Cardiac muscle cell (in vitro differentiated cells and primary cell): Measurements from ENCODE around the gene CCDC78. TPM values are rescaled to one million over a fixed set of nuclear protein-coding genes. Genes with fewer than 3 reads are reported as not detected.

Experiments used
- DNase-seq, 2 donors: peaks; one replicate each; pipeline versions ENCODE4 v3.0.0 to v3.0.0-alpha.2; 2010 to 2017; ENCODE audit warnings: low read depth in 1 of 2, low spot score in 1 of 2
- H3K27ac ChIP-seq: fragments of 200-600 bp; sonication (generic); 2 replicates; pipeline ENCODE4 v1.5.1; 2016
- H3K27me3 ChIP-seq: fragments of 200-600 bp; sonication (generic); 2 replicates; pipeline ENCODE4 v1.6.0; 2016; ENCODE audit warnings: control low read depth
- H3K36me3 ChIP-seq: fragments of 200-600 bp; sonication (generic); 2 replicates; pipeline ENCODE4 v1.5.1; 2016; ENCODE audit warnings: control low read depth
- H3K4me1 ChIP-seq: fragments of 200-600 bp; sonication (generic); 2 replicates; pipeline ENCODE4 v1.8.1; 2017; ENCODE audit warnings: low read depth, mild to moderate bottlenecking, mixed run types
- H3K4me3 ChIP-seq: fragments of 200-600 bp; sonication (generic); 2 replicates; pipeline ENCODE4 v1.5.1; 2016; ENCODE audit warnings: mild to moderate bottlenecking
- H3K9me3 ChIP-seq: fragments of 200-600 bp; sonication (generic); 2 replicates; pipeline ENCODE4 v1.5.1; 2017; ENCODE audit warnings: low read depth, mild to moderate bottlenecking, control low read depth
- CTCF ChIP-seq: IDR thresholded peaks from 2 replicates; pipeline ENCODE4 v1.5.1; 2012; ENCODE audit warnings: low read depth, mild to moderate bottlenecking, low read length
- polyA plus RNA-seq: library from polyadenylated mRNA; unstranded; fragments of >200 nt; fragmentation: Nextera tagmentation; extraction: Ambion mirVana; gene quantifications from 2 replicates; pipeline ENCODE4 v1.2.1, GENCODE V29; 2016
- total RNA-seq: library from RNA; depleted of rRNA; stranded (reverse); fragments of >200 nt; gene quantifications from 2 replicates; pipeline ENCODE4 v1.2.3, GENCODE V29; 2016

CCDC78 gene
- total and polyA plus RNA-seq, 2 experiments from 2014 or later: 4.2 to 16.5 TPM

- Histone ChIP-seq H3K27me3 (no peaks in the 10 kb centered on the region), H3K4me1 (peaks cover 6% of the 10 kb centered on the region), H3K27ac (no peak overlapping the region), H3K9me3 (no peaks in the 10 kb centered on the region), H3K4me3 (no peak overlapping the region), H3K36me3 (no peaks in the 10 kb centered on the region)
- DNase-seq: no peak
- no peak for TF ChIP-seq CTCF
These were observed 1.2 kb downstream of the CCDC78 start for GRCh38 chr16:725041-725376.

- Histone ChIP-seq H3K27ac (no peak overlapping the region), H3K36me3 (no peaks in the 10 kb centered on the region), H3K4me1 (peaks cover 12% of the 10 kb centered on the region), H3K9me3 (no peaks in the 10 kb centered on the region), H3K4me3 (no peak overlapping the region), H3K27me3 (no peaks in the 10 kb centered on the region)
- no peak for DNase-seq
- no peak for TF ChIP-seq CTCF
These were observed 1.8 kb downstream of the CCDC78 start for GRCh38 chr16:724188-725040.

GRCh38 chr16:723695-724094, 2.5 kb downstream of the CCDC78 start:
- Histone ChIP-seq H3K36me3 (no peaks in the 10 kb centered on the region), H3K27ac (no peak overlapping the region), H3K9me3 (no peaks in the 10 kb centered on the region), H3K27me3 (no peaks in the 10 kb centered on the region), H3K4me3 (no peak overlapping the region), H3K4me1 (peaks cover 16% of the 10 kb centered on the region)
- TF ChIP-seq CTCF: no peak
- DNase-seq: no peak

GRCh38 chr16:722835-723633, 3.2 kb downstream of the CCDC78 start:
- Histone ChIP-seq H3K4me3 (no peak overlapping the region), H3K27me3 (no peaks in the 10 kb centered on the region), H3K4me1 (peaks cover 16% of the 10 kb centered on the region), H3K36me3 (no peaks in the 10 kb centered on the region), H3K9me3 (no peaks in the 10 kb centered on the region), H3K27ac (no peak overlapping the region)
- no peak for DNase-seq
- no peak for TF ChIP-seq CTCF

GRCh38 chr16:721765-722540, 4.3 kb downstream of the CCDC78 start:
- H3K4me3 ChIP-seq: peak overlapping the region; percentile 85
- no peak for TF ChIP-seq CTCF
- H3K36me3 ChIP-seq: no peaks in the 10 kb centered on the region
- DNase-seq: no peak
- no peaks in the 10 kb centered on the region for H3K27me3 ChIP-seq
- peak overlapping the region; percentile 90 for H3K27ac ChIP-seq
- H3K9me3 ChIP-seq: no peaks in the 10 kb centered on the region
- peaks cover 16% of the 10 kb centered on the region for H3K4me1 ChIP-seq
